ENCODE measurements around the gene SRRM3. TPM values are rescaled to one million over a fixed set of nuclear protein-coding genes. Genes with fewer than 3 reads are reported as not detected.

SRRM3 gene
- total and polyA plus RNA-seq, 9 of the 15 experiments (the other 6 are each of a cell fraction or from before 2014, with no cell fraction given): 0.04 to 0.91 (median 0.46) TPM; not detected in 2

GRCh38 chr7:76314042-76314721 is 112.5 kb downstream of the SRRM3 start (continued):
- peak; percentile 86 for TF ChIP-seq AFF4 (CRISPR knock-in tag; IDR thresholded peaks at IDR 0.05)
- peak; percentile 77 to 97 for TF ChIP-seq TEAD1 (CRISPR knock-in tag; IDR thresholded peaks at IDR 0.05)
- TF ChIP-seq SNIP1 (IDR thresholded peaks at IDR 0.05; ENCODE audit: low read depth): no peak
- TF ChIP-seq RBM22 (IDR thresholded peaks at IDR 0.05; ENCODE audit: low read depth, low read length, poor library complexity, severe bottlenecking): no peak
- TF ChIP-seq FOXK1 (CRISPR knock-in tag; IDR thresholded peaks at IDR 0.05; ENCODE audit: borderline replicate concordance): peak; percentile 79; the same call in 1 of the 2 replicates
- peak; percentile 94 for TF ChIP-seq SMARCA5 (IDR thresholded peaks at IDR 0.05)
- no peak for TF ChIP-seq ZNF253 (CRISPR knock-in tag; conservative IDR thresholded peaks at IDR 0.05)
- TF ChIP-seq ZEB2 (IDR thresholded peaks at IDR 0.05): peak; percentile 71; the same call in 1 of the 2 replicates
- TF ChIP-seq TAL1 (IDR thresholded peaks at IDR 0.05): peak; percentile 13; the same call in 1 of the 2 replicates
- TF ChIP-seq HCFC1 (IDR thresholded peaks at IDR 0.05; ENCODE audit: low read depth, low read length): peak; percentile 62
- no peak for TF ChIP-seq PREB (CRISPR knock-in tag; IDR thresholded peaks at IDR 0.05)
- TF ChIP-seq UBTF (IDR thresholded peaks at IDR 0.05; ENCODE audit: borderline replicate concordance in 1 of 2, low read depth in 2 of 2, low read length in 2 of 2): 0 out of 4 replicates have a peak, but pooled peaks of 1 of the 2 experiments have one; percentile 29
- TF ChIP-seq ZNF395 (CRISPR knock-in tag; IDR thresholded peaks at IDR 0.05): 0 out of 2 replicates have a peak, but pooled peaks have one; percentile 28
- peak; percentile 21; the same call in 1 of the 2 replicates for TF ChIP-seq SMARCE1 (IDR thresholded peaks at IDR 0.05)
- TF ChIP-seq ATF1 (CRISPR knock-in tag; IDR thresholded peaks at IDR 0.05): no peak
- peak; percentile 69 for TF ChIP-seq ATF1 (tag; IDR thresholded peaks at IDR 0.05)
- peak; percentile 86 for TF ChIP-seq ADNP (tag; IDR thresholded peaks at IDR 0.05)
- peak; percentile 20 for TF ChIP-seq TAF1 (IDR thresholded peaks at IDR 0.05; ENCODE audit: control insufficient read depth, extremely low read depth, insufficient read depth, low read length, severe bottlenecking)
- TF ChIP-seq SMAD4 (CRISPR knock-in tag; conservative IDR thresholded peaks at IDR 0.05): 0 out of 2 replicates have a peak, but pooled peaks have one; percentile 37
- peak; percentile 80 for TF ChIP-seq ATF7 (IDR thresholded peaks at IDR 0.05)

Data from K562 (cell line).